Urothelium cell line (cell line): ENCODE data around the gene GPR25.
A peak's percentile ranks its signal among the peaks of the same experiment; 100 is the strongest.

Source experiments
- DNase-seq: peaks from one replicate; pipeline ENCODE4 v3.0.0; 2011; ENCODE audit warnings: low spot score, mixed read lengths
- FAIRE-seq: peaks from 2 replicates; lab custom pipeline; 2011; peaks lifted over from hg19 to GRCh38; lab: Jason Lieb, UNC

GPR25 gene

GRCh38 chr1:200893411-200893901 is 20.7 kb downstream of the GPR25 start:
- DNase-seq (no peak), FAIRE-seq (no peak)

- DNase-seq (peak; percentile 42), FAIRE-seq (no peak)
Observed at GRCh38 chr1:200894712-200895442, 22.1 kb downstream of the GPR25 start, which contains the start of gene INAVA. TSS of gene INAVA (plus strand) at chr1:200894900. CDS start at chr1:200898401, 3,501 bp downstream.

- FAIRE-seq (no peak), DNase-seq (no peak)
Observed at GRCh38 chr1:200895443-200895789, 22.6 kb downstream of the GPR25 start.

DNA sequence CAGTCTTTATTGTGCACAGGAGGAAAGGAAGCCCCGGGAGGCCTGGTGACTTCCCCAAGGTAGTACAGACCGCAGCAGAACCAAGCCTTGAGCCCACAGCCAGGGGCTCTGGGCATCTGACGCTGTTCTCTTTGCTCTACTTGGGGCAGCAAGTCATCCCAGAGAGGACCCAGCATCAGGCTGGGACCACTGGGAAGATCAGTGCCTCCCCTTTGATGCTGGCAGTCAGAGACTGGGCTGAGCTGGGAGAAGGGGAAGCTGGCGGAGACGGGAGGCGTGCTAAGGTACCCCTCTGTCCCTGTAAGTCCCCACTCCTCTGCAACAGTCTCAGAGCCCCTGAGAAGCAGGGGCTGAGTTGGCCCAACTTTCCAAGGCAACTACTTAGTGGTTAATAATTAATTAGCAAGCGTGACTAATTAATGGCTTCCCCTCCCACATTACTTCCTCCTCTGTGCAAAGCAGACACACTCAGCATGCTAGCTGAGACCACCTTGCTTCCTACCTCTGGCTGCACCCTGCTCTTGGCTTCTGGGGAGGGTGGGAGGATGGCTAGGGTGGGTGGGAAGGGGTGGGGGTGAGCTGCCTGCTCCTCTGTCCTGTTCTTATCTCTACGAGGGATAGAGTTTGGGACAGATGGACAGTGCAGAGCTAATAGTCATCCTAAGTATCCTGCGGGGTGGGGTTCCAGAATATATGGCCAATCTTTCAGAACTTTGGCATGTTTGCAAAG is 23.2 kb downstream of the GPR25 start:
- DNase-seq (no peak), FAIRE-seq (no peak)

DNA sequence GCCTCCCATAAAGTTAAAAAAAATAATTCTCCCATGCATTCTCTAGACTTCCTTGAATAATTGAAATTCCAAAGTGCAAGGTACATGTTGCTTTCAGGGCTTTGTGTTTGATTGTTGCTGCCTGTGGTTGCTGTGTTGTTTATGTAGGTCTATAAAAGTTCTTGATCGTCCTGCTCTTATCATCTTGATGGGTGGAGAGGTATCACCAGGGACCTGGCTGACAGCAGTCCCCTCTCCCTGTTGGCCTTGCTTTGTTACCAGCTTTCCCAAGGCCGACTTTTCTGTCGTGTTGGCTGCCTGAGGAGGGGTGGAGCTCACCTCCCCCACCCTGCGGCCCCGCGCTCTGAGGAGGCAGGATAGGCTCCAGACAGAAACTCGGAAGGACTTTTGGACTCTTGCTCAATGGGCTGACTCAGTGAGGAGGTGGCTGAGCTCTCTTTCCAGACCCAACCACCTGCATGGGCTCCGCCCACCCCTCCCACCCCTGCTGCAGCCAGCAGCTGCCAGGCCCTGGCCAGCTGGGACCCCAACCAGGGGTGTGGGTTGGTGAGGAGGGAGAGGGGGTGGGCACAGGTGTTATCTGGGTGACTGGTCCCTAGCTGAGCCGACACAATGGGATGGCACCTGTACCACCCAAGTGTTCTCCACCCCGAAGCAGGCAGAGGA is 23.9 kb downstream of the GPR25 start:
- DNase-seq: peak; percentile 88

GRCh38 chr1:200897259-200897658 is 24.5 kb downstream of the GPR25 start:
- FAIRE-seq (no peak), DNase-seq (no peak)

More for the DNA sequence above, 23.9 kb downstream of the GPR25 start:
- FAIRE-seq: peak; percentile 46

DNA sequence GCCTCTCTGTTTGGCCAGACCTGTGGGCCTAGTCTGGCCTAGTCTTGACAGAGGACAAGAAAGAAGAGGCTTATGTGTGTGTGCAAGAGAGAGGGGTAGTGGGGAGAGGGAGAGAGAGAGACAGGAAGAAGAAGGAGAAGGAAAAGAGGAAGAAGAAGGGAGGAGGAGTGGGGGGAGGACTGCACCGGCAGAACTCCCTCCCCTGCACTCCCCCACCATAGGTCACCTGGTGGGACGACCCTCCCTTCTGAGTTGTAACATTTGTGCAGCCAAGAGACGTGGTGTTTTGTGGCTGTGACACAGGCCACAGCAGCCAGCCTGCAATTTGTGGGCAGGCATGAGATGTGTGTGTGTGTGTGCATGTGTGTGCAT is 26.2 kb downstream of the GPR25 start:
- DNase-seq (no peak), FAIRE-seq (peak; percentile 44)

GRCh38 chr1:200899451-200899915 is 26.7 kb downstream of the GPR25 start:
- no peak for DNase-seq
- no peak for FAIRE-seq

- FAIRE-seq (no peak), DNase-seq (no peak)
Observed at GRCh38 chr1:200899954-200900867, 27.4 kb downstream of the GPR25 start.

DNA sequence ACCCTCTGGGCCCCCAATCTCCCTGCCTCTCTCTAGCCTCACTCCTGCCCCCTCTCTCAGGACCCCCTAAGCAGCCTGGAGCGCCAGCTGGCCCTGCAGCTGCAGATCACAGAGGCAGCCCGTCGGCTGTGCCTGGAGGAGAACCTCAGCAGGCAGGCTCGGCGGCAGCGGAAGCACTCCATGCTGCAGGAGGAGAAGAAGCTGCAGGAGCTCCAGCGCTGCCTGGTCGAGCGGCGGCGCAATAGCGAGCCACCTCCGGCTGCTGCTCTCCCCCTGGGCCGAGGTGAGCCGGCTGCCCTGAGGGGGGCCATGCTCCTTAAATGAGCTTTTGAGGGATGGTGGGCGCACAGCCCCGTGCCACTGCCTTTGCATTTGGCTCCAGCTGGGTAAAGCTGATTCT is 28.1 kb downstream of the GPR25 start:
- DNase-seq (no peak), FAIRE-seq (no peak)

DNA sequence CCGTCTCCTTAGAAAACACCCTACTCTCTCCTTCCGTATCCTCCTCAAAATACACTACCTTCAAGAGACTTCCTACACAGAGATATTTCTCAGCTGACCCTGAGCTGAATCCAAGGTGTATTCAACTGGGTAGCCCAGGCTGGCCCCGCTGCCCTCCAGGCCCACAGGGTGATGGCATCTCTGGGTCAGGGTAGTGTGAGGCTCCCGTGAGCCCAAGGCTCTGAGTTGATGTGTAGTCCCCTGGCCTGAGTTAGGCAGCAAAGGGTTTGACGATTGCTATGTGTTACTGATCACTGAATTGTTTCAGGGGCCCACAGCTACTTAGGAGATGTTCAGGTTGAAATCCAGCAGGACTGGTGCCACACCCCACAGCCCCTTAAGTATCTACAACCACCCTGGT is 28.6 kb downstream of the GPR25 start:
- DNase-seq: no peak
- no peak for FAIRE-seq

GRCh38 chr1:200901796-200902444 is 29.1 kb downstream of the GPR25 start:
- DNase-seq (no peak), FAIRE-seq (no peak)

DNA sequence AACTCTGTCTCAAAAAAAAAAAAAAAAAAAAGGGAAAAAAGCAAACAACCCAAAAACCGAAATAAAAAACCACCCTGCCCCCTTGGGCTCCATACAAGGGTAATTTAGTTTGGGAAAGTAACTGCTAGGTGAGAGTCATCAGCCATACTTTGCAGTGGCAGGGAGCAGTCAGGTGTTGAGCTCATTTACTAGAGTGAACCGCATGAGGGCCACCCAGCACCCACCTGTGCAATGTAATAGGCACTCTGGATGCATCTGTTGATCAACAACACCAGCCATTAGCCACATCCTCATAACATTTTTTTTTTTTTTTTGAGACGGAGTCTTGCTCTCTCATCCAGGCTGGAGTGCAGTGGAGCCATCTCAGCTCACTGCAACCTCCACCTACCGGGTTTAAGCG is 31.0 kb downstream of the GPR25 start:
- DNase-seq: no peak
- FAIRE-seq: no peak

DNA sequence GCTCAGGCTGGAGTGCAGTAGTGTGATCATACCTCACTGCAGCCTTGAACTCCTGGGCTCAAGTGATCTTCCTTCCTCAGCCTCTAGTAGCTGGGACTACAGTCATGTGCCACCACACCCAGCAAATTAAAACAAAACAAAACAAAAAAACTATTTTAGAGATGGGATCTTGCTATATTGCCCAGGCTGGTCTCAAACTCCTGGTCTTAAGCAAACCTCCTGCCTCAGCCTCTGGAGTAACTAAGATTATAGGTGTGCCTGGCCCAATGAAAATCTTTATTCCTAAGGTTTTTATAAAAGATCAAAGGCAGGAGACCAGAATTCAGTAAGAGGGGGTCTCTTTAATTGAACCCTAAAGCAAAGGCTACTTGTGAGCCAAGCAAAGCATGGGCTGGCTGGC is 32.0 kb downstream of the GPR25 start:
- FAIRE-seq (no peak), DNase-seq (no peak)

DNA sequence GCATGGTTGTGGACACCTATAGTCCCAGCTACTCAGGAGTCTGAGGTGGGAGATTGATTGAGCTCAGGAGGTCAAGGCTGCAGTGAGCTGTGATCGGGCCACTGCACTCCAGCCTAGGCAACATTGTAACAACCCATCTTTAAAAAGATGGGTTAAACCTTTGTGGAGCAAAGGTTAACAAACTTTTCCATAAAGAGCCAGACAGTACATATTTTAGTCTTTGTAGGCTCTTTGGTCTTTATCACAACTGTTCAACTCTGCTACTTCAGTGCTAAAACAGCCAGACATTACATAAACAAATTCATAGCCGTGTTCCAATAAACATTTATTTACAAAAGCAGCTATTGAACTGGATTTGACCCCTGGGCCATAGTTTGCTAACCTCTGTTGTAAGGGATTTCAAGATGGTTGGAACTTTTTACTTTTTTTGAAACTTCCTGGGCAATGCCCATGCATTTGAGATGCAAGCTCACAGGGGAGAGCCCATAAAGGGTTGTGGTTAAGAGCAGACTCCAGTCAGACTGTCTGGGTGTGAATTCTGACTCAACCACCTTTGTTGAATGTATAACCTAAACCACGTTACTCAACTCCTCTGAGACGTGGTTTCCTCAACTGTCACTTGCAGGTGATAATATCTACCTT is 32.8 kb downstream of the GPR25 start:
- DNase-seq (peak; percentile 43), FAIRE-seq (no peak)

GRCh38 chr1:200906491-200906890 is 33.7 kb downstream of the GPR25 start:
- no peak for DNase-seq
- no peak for FAIRE-seq

GRCh38 chr1:200907611-200908097 is 34.9 kb downstream of the GPR25 start:
- DNase-seq: no peak
- no peak for FAIRE-seq

DNA sequence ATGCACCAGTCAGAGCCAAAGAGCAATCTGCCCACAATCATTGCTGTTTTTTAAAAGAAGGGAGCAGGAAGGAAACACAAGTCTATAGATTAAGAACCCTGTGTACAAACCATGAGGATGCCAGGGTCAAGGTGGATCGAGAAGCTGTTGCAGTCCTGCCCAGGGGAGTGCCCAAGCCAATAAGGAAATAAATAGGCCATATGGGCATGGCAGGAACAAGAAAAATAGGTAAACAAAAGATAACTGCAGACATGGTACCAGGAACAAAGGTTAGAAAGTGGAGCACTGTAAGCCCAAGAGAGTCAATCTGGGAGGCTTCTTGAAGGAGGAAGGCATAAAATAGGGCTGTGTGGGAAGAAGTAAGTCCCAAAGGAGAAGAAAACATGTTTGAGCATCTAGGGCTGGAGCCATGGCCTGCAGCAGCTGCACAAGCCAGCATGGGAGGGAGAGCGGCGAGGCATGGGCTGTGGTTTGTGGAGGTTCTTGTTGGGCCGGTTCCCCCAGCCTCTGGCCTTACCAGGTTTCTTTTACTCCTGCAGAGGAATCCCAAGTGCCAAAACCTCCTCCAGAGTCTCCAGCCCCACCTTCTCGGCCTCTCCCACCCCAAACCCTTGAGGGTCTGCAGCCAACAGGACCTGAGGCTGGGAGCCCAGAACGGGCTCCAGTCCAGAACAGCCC is 35.5 kb downstream of the GPR25 start:
- FAIRE-seq (no peak), DNase-seq (no peak)

GRCh38 chr1:200909071-200909470 is 36.3 kb downstream of the GPR25 start:
- FAIRE-seq: no peak

More at GRCh38 chr1:200909071-200909470, 36.3 kb downstream of the GPR25 start:
- DNase-seq: no peak
